Activated T-cell treated with anti-CD3 and anti-CD28 coated beads for 48 hours (primary cell): ENCODE results near the gene CDC73.
"Not testable (repeated sequence)": the region's sequence is repeated elsewhere in the genome, so short reads cannot be mapped to it uniquely, and the experiment has no call there.

Source experiments
- DNase-seq: peaks from one replicate; pipeline ENCODE4 v3.0.0-alpha.2; 2020; ENCODE audit warnings: low read depth

CDC73 gene

DNA sequence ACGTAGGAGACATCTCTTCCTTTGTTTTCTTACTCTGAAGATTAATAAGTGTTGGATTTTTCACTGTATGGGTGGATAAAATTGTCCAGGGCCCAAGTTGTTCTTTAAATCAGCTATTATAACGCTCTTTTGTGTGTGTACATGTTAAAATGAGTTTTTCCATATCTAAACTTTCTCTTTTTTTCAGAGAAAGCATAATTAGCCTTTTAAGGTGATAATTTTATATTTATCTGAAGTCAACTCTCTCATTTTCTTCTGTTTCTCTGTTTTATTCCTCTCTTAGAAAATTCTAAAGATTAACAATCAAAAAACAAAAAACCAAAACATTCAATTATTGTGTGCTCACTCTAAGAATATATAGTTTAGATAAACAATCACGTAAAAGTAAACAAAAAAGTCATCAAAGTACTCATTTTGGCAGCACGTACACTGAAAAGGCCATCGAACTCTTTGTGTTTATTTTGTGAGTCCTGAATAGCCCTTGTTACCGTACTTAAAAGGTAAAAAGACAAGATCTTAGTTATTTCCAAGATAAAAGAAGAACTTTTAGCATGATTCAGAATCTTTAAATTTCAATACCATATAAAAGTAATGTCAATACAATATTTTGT lies 7.2 kb upstream of the CDC73 start:
- DNase-seq: no peak

DNA sequence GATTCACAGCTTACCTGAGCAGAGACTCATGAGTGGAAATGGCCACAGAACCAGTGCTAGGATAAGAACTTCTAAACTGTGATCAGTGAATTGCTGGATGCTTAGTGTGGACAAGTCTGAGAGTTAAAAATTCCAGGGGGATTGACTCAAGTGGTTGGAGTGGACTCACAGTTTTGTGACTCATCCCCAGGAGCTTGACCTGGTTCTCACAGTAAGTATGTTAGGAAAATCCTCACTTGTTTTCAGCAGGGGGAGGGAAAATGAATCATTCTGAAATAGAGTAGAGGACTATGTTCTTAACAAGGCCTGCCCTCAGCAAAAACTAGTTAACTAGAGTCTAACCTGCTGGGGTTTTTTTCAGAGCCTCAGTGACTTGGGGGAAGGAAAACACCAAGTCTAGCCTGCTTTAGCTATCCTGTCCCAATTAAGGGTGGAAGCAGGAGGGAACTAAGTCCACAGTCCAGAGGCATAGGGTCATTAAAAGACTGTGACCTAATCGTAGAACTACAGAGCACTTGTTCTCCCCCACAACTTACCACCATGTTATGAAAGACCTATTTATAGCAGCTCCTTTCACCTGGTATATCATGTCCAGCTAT lies 6.1 kb upstream of the CDC73 start:
- no peak for DNase-seq

DNA sequence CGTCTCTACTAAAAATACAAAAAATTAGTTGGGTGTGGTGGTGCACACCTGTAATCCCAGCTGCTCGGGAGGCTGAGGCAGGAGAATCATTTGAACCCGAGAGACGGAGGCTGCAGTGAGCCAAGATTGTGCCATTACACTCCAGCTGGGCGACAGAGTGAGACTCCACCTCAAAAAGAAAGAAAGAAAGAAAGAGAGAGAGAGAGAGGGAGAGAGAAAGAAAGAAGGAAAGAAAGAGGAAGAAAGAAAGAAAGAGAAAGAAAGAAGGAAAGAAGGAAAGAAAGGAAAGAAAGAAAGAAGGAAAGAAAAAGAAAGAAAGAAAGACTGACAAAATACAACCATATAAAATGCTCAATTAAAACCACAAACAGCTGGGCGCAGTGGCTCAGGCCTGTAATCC lies 4.7 kb upstream of the CDC73 start:
- not testable (repeated sequence) for DNase-seq

DNA sequence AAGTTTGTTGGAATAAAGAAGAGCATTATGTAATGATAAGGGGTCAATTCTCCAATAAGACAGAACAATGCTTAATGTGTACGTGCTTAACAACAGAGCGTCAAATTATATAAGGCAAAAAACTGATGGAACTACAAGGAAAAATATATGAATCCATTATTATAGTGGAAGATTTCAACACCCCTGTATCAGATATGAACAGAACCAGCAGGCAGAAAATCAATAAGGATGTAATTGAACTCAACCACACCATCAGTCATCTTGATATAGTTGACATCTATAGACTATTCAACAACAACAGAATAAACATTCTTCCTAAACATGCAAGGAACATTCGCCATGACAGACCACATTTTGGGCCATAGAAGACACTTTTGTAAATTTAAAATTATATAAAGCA lies 3.6 kb upstream of the CDC73 start:
- DNase-seq: no peak

DNA sequence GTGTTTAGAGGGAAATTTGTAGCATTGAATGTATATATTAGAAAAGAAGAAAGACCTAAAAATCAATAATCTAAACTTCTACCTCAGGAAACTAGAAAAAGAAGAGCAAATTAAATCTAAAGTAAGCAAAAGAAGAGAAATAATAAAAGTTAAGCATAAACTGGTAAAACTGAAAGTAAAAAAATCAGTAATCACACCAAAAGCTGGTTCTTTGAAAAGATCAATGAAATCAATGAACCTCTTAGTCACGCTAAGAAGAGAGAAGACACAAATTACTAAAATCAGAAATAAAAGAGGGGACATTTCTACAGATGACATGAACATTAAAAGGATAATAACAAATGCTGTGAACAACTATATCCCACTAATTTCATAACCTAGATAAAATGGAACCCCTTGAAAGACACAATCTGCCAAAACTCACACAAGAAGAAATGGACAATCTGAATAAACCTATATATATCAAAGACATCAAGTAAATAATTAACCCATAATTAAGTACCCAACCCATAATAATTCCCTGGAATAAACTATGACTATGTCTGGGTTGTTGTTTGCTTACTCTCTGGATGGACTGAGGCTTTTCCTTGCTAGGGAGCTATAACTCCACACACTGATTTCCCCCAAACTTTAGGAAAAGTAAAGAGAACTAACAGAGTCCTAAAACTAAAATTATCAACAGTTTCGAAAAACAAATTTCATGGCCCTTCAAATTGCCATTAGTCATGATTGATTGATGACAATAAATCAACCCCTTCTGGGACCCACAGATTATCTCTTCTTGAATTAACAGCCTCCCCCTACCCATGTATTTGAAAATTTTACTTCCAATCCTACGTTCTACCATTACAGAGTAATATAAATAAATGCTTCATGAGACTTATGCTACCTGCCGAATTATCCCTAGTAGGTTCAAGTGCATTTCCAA lies 2.8 kb upstream of the CDC73 start:
- no peak for DNase-seq

DNA sequence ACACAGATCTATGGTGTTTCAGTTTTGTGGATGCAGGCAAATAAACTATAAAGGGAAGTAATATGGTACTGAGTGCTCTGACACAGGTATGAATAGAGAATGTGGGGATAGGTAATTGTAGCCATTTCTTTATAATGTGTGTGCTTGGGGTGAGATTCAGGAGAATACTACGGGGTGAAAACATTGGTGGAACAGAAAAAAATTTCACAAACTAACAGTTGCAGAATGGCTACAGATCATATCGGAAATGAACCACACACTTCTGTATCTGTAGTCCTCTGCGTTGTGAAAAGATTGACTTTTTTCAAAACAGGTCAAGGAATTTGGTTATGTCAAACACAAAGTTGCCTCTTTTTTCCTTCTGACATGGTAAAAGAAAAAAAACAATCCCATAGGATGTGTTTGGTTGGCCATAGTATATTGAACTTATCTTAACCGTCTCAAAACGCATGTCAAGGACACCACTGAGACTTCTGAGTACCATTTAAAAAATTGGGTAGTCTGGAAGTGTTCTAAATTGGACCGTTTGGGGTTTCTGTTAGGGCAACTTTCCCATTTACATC lies 1.1 kb upstream of the CDC73 start:
- DNase-seq: no peak

DNA sequence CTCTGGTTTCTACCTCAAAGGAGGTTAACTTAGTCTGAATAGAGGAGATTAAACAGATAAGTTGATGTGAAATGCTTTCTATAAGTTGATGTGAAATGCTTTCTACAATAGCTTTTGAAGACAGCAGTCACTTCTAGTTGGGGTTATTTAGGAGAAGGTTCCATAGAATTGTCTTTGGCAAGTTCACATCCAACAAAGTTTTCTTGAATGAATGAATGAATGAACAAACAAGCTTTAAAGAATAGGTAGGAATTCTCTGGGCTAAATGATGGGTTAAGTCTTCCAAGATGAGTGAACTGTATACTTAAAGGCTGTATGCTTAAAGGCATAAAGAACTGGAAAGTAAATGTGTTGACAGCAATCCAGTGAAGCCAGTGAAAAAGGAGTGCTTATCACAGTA lies 1.9 kb downstream of the CDC73 start:
- no peak for DNase-seq

DNA sequence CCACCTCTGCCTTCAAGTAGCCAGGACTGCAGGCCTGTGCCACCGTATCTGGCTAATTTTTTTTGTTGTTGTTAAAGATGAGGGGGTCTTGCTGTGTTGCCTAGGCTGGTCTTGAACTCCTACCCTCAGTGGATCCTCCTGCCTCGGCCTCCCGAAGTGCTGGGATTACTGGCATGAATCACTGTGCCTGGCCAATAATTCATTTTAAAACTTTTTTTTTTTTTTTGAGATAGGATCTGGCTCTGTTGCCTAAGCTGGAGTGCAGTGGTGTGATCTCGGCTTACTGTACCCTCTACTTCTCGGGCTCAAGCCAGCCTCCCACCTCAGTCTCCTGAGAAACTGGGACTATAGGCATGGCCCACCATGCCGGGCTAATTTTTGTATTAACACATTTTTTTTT lies 3.5 kb downstream of the CDC73 start:
- no peak for DNase-seq

DNA sequence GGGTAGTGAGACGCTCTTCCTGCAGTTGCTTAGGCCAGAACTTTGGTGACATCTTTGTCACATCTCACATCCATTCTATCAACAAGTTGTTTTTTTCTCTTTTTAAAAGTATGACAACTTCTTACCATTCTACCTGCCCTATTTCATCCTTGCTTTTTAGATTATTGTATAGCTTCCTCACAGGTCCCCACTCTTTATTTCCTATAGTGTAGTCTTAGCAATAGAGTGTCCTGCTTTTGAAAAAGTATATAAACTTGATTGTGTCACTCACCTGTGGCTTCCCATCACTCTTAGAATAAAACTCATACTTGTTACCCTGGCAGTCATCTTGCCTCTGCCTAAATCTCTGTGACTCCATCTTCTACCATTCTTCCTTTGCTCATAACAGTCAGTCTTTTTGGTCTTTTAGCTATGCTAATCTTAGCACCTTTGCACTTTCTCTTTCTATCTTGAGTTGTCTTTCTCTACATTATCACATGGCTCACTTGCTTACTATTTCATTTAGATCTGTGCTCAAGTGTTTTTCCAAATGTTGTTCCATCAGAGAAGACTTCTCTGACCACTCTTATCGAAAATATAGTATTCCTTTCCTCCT lies 9.5 kb downstream of the CDC73 start:
- no peak for DNase-seq

DNA sequence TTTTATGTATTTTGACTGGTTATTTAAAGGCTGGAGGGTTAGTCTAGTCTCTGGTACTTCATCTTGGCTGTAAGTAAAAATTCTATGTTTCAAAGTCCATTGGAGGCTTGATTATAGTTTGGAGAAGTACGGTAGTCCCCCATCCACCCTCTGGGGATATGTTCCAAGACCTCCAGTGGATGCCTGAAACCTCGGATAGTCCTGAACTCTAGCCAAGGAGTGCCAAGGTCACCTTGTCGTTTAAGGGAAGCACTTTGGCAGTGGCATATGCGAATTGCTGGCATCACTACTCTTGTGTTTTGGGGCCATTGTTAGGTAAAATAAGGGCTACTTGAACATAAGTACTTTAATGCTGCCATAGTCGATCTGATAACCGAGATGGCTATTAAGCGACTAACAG lies 18.4 kb downstream of the CDC73 start:
- DNase-seq: no peak

DNA sequence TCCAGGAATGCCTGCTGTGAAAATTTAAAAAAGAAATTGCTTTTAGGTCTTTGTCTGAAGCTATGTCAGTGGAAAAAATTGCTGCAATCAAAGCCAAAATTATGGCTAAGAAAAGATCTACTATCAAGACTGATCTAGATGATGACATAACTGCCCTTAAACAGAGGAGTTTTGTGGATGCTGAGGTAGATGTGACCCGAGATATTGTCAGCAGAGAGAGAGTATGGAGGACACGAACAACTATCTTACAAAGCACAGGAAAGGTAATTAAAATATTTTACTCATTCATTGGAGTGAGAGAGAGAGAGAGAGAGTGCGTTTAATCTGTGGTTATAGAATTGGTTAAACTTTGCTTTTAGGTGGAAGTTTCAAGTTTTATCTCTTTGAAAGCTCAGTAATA lies 20.0 kb downstream of the CDC73 start:
- DNase-seq: no peak

DNA sequence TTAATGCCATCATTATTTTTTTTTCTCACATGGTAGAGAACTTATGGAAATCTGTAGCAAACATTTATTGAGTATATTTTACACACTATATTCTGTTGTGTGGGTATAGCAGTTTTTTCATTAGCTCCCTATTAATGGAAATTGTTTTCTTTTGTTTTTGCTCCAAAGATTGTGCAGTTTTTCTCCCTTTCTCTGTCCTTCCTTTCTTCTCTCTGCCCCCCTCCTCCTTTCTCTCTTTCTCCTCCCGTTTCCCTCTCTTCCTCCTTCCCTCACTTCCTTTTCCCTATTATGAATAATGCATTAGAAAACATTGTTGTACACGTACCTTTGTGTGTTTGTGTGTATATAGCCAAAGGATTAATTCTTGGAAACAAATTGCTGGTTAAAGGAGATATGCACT lies 20.6 kb downstream of the CDC73 start:
- DNase-seq: no peak

DNA sequence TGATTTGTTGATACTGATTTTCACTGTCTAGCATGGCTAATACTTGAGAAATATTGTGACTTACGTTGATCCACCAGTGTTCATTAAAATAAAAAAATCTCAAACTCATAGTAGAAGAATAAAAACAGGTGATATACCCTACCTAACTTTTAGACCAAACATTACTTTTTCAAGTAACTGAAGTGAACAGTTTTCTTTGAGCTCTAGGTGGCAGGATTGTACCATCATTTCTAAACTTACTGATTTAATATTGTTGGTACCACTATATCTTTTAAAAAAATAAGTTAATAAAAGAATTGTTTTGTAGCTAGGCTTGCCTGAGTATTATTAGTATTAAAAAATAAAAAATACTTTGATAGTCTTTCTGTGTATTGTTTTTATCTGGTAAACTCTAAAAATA lies 21.5 kb downstream of the CDC73 start:
- DNase-seq: no peak

DNA sequence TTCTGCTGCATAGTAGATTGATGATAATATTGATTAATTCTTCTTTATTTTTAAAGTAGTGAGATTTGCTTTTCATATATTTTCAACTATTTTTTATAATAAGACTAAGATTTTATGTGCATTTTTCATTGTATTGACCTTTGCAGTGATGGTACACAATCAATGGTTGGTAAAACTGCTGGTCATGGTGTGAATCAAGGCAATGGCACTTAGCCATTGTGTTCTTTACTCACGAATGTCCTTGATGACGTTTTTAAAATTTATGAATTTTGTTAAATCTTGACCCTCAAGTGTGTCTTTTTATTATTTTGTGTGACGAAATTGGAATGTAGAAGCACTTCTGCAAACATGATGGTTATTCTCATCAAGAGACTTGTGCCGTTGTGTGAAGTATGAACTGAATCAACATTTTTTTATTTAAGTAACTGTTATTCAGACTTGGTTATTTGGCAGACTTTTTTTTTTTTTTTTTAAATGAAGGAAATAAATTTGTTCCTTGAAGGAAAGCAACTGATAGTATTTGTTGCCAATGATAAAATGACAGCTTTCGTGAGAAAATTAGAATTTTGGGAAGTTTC lies 22.6 kb downstream of the CDC73 start:
- no peak for DNase-seq

DNA sequence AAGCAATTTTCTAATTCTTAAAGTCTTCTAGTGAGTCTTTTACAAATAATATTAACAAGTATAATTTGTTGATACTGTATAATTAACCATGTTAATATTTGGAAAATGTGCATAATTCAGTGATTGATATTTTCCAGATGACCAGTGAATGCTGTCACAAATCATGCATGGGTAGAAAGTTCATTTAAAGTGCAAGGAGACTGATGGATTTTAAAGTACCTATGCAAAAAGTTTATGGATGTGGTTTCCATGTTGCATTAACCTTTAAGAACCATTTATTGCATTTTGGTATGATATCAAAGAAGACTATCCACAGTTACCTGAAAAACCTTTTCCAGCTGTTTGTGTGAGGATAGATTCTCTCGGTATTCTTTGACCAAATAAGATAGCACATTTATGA lies 23.2 kb downstream of the CDC73 start:
- DNase-seq: no peak

DNA sequence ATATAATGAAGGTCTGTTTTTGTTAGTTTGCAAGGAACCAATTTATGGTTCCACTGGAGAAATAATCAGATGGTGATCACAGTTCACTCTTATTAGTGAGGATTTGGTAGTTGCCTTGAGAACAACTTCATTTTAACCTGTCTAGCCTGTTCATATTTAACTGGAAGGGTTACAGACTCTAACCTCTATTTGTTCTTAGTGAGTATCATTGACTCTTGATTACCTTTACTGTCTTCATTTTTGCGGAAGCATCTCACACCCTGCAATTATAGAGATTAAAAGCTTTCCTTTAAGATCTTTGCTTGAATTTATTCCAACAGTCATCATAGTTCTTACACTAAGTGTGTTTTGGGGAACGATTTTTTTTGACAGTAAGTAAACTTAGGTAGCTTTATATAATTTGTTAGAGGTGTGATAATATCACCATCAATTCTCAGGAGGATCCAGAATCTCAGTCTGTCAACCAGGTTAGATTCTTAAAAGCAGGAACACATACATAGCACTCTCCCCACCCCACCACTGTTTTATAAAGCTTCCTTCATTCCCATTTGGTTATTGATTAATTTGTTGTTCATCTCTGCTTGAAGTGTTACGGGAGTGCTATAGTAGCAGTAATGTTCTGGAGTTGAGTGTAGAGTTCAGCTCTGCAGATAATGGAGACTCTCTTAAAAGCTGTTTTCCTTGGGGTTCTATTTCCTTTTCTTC lies 34.4 kb downstream of the CDC73 start:
- no peak for DNase-seq

DNA sequence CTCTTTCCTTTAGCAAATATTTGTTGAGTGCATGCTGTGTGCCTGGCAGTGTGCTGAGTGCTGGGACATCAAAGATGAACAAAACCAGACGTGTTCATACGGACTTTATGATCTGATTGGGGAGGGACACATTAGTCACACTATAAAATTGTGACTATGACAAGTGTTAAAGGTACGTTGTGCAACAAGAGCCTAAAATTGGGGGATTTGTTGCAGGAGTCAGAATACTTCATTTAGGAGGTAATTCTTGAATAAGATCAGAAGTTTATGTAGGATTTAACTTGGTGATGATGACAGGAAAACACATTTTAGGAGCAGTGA lies 35.0 kb downstream of the CDC73 start:
- DNase-seq: no peak

DNA sequence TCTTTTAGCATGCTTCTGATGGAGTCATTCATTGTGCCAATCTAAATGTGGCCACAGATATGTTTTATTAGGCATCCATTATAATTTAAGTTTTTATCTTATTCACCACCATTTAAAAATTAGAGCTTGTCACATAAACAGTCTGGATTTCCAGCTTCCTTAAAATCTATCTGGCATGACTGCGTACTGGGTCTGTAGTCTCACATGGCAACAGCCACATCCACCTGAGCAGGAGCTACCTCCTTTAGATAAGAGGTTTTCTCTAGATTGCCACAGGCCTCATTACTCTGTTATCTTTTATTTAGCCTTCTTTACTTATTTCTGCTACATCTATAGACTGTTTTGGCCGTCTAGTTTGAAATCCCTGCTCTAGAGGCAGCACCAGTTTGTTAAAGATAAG lies 35.5 kb downstream of the CDC73 start:
- DNase-seq: no peak

DNA sequence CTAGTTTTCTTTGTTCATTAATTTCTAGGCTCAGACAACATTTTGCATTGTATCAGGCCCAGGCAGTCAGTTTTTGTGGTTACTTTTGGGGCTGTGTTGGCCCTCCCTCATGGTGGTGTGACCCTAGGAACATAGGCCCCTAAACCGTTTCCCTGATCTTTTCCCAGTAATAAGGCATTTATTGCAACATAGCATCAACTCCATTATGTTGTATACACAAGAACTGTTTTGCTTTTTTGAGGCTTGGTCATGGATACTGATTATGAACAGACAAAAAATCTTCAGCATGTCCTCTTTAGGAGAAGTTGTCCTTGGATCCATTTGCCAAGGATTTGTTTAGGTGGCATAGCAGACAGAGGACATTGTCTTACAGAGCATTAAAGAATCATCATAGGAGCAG lies 54.3 kb downstream of the CDC73 start:
- no peak for DNase-seq

DNA sequence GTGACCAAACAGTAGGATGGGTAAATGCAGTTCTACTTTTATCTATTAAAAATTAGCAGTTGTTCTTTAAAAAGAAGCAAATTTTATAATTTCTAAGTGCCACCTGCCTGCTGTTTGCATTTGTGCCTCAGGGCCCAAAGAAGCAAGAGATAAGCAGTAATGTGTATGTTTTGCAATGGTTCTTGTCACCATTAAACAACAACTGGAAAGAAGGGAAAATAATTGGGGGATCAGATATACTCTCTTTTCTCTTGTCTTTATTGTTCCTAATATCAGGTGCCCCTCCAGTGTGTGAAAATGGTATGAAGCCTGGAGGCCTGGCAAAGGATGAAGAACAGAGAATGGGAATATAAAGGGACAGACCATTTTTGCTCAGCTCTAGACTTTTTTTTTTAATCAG lies 55.0 kb downstream of the CDC73 start:
- no peak for DNase-seq

DNA sequence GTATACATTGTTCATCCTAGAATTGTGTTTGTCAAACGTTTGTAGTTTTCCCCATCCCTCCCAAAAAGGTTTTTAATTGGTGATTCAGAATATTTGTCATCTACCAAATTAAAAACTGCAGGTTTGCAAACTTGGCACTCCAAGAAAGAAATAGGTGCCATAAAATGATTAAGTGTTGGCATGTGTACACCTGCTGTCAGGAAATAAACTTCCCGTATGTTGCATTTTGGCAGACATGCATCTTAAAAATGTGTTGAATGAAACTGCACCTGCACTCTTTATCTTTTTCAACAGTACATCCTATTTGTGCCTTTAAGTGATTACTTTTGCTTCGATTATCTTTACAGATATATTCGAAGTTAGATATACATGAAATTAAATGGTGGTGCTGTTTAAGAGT lies 57.3 kb downstream of the CDC73 start:
- DNase-seq: no peak

DNA sequence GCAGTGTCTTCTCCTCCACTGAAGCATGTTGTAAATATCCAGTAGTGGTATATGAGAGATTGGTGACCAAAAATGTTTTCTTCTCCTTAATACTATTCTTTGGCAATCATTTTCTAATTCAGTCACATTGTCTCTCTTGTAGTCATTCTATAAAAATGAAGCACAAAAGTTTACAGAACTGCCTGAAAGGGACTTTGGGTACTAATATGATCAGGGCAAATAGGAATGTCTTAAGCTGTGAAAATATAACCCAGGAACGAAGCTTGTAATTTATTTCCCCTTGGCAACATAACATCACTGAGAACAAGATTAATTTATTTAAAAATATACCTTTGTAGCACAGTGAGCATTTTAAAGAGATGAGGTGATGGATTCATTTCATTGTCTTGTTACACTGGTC lies 59.7 kb downstream of the CDC73 start:
- no peak for DNase-seq
